ENCODE results near the gene VANGL1. TPM values are rescaled to one million over a fixed set of nuclear protein-coding genes. Genes with fewer than 3 reads are reported as not detected.
A peak's percentile ranks its signal among the peaks of the same experiment; 100 is the strongest.

The VANGL1 gene
- total RNA-seq, 1 donor from 2014 or later: 3.6 TPM

DNA sequence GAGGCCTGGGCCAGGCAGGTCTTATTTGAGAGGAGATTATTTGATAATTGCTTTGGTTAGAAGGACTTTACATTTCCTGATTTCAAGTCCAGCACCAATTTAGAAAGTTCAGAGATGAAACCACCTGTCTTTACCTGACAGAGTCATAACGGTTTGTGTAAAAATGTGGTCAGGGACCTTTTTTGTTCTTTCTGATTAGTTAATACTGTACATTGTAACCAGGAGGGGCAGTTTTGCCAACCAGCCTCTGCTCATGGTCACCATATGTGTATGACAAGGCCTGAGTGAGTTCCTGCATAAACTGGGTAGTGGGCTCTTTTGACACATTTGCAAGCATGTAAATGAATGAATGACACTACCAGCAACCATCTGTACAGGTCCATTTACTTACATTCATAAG, 55.8 kb downstream of the VANGL1 start:
- DNase-seq (ENCODE audit: low spot score) (no peak), ATAC-seq (no peak)

DNA sequence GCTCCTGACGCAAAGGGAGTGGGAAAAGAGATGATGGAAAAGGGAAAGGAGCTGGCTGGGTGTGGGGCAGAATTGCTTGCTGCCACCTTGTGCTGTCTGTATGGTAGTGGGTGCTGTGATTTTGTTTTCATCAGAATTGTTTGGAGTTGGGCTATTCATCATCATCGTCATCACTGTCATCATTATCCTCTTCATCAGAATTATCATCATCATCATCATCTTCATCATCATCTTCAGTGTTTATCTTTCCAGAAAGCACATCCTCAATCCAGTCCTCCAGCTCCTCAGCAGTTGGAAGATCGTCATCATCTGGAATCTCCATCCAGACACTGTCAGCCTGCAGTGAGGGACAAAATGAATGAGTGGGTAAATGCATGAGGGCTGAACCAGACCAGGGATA, 59.3 kb downstream of the VANGL1 start:
- ATAC-seq (no peak), DNase-seq (ENCODE audit: low spot score) (no peak)

DNA sequence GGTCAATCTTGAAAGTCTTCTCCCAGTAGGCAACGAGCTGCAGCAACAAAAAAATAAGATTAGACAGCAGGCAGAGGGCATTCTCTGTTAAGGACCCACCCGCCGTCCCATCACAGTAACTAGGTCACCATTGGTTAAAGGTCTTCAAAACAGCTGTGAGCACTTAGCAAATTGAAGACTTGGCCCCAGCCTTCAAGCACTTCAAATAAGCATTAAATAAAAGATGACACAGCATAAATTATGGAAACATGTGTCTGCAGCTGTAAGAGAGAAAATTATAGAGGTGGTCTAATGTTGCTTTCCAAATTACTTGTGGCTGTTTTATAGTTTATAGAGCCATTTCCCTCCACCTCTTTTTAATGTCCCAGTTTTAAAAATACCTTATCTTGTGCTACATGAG, 61.2 kb downstream of the VANGL1 start:
- DNase-seq (ENCODE audit: low spot score) (no peak), ATAC-seq (no peak)

DNA sequence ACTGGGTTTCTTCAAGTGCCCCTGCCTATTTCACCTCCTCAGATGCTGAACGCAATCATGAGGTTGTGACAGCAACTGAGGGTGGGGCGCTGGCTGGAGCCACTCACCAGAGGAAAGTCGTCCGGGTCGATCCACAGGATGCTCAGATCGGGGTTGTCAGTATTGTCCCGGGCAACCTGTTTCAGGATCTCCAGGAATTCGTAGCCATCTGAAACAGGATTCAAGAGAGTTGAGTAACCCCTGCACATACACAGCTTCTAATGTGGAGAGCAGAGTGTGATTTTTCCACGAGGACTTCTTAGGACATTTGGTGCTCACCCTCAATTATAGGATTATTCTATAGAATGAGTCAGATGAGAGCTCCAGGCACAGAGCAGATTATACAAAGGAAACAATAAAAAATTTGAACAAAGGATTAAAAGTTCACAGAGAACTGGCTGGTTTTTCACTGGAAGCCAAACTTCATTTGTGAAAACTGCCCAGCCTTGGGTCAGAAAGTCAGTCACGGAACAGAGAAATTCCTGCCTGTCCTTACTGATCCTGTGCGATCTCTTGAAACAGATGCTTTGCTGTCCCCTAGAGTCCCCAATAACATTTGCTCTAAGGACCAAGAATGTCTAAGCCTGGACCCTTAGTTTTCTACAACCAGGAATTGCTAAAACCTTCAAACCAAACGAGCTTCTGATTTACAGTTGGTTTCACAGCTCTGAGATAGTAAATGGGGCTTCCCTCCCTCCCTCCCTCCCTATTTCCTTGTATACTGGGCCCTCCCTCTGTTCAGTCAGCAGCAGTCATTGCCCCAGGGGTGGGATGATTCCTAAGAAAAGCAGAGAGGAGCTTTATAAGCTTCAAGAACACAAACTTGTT, 63.5 kb downstream of the VANGL1 start:
- ATAC-seq (no peak), DNase-seq (ENCODE audit: low spot score) (no peak)

DNA sequence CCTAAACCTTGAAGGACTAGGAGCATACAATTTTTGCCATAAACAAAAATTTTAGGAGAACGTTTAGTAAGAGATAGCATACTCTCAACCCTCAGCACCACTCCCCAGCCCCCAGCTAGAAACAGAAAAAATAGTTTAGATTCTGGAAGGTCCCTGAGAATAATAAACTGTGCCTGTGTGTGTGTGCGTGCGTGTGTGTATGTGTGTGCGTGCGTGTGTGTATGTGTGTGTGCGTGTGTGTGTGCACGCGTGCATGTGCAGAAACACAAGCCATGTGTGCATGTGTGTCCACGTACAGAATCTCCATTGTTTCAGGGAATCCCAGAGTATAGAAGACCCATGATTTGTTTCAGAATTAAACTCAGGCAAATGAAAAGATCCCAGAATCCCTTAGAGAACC, 64.2 kb downstream of the VANGL1 start:
- DNase-seq (ENCODE audit: low spot score) (no peak), ATAC-seq (no peak)

DNA sequence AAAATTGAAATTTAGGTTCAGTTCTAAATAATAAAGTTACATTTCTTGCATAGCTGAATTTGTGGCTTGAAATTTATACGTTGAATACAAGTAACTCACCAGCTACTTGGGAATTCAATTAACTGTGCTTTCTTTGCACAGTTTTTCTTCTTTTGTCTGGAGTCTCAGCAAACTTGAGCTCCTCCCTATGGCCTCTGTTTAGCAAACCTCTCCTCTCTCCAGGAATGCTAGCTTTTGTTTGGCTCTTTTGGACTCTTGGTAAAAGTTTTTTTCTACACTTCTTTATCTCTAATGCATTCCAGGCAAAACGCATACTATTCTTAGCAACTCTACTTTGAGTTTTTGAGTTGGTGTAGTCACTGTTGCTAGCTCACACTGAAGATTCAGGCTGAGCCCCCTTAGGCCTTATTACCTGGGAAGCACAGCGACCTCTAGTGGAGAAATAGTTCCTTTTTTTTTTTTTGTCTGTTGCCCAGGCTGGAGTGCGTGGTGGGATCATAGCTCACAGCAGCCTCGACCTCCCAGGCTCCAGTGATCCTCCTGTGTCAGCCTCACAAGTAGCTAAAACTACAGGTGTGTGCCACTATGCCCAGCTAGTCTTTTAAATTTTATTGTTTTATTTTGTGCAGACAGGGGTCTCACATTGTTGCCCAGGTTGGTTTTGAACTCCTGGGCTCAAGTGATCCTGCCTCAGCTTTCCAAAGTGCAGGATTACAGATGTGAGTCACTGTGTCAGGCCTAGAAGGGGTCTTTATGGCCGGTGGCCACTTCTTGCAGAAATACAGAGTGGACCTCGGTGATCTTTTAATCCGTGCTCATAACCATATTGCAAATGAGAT, 65.0 kb downstream of the VANGL1 start:
- DNase-seq (ENCODE audit: low spot score): no peak
- peak; percentile 70 for ATAC-seq

DNA sequence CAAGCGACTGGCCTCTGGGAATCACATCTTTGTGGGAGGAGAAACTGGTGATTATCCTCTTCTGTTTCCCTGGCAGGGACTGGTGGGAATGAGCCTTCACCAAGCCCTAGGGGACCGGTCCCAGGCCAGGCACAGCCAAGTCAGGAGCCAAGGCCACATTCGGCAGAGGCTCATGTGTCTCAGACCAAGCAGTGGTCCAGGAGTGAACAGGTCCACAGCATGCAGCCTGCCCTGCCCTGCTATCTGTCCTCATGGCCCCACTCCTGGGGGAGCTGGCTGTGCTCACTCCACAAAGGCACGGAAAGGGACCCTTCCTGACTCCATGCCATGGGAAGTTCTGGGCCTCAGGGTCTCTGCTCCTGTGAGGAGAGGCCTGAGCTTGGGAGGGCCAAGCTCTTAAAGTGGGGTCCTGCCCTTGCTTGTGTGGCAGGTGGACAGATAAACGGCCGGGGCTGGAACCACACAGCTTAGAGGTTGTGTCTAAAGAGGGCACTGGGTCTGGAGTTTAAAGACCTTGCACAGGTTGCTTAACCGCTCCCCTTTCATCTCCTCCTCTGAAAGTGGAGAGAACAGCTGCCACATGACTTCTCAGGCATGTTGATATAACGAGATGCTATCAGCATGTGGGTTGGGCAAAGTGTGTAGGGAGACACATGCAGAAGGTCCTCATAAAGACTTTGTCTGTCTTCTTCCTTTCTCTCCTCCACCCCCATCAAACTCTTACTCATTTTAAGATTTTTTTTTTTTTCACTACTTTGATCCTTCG, 69.3 kb downstream of the VANGL1 start:
- no peak for DNase-seq (ENCODE audit: low spot score)
- ATAC-seq: no peak

DNA sequence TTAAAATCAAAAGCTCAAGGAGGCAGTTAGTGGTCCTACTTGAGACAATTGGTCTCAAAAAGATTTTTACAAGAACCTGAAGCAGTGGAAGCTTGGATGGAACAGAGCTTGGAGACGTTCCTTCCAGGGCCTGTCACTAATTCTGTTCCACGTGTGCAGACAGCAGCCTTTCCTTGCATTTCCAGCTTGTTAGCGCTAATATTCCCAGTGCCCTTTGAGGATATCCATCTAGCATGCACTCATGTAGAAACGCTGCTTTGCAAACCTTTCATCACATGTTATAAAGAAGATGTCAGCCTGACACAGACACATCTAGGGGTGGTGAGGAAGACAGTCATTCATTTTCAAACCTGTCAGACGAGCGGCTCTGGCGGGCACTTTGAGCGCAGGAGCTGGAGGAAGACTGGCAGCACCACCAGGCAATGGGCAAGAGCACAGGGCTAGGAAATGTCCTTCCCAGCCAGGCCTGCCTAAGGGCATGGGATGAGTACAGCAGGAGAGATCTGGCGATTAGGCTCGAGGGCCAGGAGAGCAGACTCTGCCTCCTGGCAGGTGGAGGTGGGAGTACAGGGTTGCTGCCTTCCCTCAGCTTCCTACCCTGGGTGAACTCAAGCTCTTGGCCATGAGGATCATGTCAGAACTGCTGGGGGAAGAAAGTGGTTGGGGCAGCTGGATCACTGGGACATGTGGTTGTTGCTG, 71.3 kb downstream of the VANGL1 start:
- no peak for ATAC-seq
- no peak for DNase-seq (ENCODE audit: low spot score)

DNA sequence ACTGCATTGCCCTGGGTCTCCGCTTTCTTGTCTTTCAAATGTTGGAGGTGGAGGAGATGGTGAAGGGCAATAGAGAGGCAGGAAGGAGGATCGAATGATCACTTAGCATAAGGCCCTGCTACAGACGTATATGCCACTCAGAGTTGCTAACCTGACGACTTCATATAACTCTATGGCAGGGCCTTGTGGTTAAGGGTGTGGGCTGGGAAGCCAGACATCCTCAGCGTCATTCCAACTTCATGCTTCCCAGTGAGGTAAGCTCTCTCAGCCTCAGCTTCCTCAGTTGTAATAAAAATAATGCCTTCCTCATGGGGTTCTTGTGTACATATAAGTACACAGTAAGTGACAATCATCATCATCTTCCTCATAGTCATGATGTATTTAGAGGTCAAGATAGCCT, 72.1 kb downstream of the VANGL1 start:
- DNase-seq (ENCODE audit: low spot score) (no peak), ATAC-seq (no peak)

DNA sequence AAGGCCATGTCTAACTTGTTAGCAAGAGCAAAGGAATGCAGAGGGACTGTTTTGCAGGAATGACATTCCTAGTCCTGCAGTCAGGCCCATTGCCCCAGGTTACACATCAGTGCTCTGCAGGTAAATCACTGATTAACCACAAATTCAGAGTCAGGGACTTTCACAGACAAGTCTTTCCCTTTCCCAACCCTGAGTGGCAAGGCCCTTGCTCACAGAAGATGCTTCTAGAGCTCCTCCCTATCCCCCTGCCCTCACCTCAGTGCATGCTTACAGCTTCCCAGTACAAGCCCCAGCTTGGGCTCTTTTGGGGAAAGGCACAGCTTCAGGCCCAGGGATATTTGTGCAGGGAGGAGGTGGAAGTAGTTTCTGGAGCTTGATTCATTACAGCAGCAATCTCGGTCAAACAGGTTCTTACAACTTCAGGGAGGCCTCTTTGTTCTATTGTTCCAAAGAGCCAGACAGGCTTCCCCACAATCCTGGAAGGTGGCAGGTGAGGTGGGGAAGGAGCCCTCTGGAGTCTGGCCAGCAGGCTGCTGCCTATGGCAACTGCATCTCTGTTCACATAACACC, 72.9 kb downstream of the VANGL1 start:
- DNase-seq (ENCODE audit: low spot score): no peak

DNA sequence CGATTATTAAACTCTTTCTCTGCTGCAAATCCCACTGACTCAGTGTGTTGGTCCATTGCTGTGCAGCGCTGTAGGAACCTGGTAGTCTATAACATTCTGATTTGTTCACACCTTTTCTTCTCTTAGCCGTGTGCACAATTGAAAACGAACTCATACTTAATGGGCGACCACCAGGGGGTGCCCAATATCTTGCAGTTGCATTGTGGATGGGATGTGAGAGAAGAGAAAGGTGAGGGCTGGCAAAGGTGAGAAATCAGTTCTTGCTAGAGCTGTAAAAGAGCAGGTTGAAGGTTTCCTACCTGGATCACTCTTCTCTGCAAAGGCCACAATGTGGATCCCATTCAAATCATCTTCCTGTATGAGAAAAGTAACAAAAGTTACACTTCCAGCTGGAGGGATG, 75.8 kb downstream of the VANGL1 start:
- ATAC-seq (peak; percentile 62), DNase-seq (ENCODE audit: low spot score) (no peak)

More for the DNA sequence above, 72.9 kb downstream of the VANGL1 start:
- ATAC-seq: no peak

DNA sequence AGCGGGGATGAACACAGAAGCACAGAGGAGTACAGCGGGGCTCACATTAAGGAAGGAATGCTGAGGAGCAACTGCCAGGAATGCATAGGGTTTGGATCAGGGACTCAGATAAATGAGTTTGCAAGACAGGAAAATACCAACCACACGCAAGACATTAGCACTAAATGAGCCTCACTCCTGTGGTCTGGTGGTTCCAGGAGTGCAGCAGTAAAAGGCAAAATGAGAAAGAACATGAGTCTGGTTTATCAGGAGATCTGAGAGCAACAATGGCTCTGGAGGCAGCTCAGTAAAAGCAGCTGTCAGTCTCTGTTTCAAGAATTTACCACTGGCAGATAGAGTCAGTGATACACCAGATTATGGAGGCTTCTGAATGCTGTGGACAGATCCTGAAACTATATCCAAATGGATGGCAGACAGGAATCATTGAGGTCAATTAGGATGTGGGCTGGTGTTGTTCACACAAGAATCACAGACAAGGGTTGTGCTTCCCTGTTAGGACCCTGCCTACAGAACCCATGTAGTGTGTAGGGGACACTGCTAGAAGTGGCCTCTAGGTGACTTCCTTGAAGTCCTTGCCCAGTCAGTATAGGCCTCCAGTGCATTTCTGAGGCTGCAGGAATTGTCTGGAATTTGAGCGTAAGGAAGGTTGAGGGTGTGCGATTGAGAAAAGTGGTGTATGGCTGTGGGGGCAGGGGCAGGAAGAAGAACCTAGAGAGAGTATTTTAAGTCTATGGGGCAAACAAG, 76.4 kb downstream of the VANGL1 start:
- DNase-seq (ENCODE audit: low spot score): no peak
- no peak for ATAC-seq

DNA sequence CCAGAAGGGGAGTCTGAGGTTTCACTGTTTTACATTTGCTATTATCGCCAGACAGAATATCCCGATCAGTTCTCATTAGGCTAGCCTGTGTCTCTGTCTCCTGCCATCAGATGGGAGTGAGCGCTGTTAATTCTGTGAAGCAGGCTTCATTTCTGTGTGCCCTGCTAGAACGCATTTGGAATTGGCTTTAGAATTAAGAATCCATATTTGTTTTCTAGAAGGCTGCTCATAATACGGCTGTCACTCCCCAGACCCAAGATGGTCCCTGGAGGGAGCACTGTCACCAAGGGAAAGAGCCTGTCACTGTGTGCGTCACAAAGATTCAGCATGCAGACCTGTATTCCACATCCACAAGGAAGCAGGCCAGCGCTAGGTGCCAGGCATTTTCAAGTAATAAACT, 77.5 kb downstream of the VANGL1 start:
- ATAC-seq: no peak
- DNase-seq (ENCODE audit: low spot score): no peak

DNA sequence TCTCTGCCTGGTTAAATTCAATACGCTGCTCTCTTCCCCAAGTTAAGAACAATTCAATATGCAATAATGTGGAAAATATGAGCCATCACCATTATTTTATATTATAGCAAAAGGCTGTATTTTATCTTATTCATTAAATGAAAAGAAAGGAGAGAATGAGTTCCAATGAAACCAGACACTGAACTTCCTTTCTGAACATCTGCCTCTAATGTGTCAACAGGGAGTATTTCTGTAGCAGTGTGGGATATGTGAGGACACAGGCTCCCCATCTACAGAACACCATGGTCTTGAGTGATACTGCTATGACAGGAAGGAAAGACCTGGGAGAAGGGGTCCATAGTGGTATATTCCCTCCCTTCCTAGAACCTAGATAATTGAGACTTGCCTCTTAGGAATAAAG, 80.5 kb downstream of the VANGL1 start:
- DNase-seq (ENCODE audit: low spot score) (no peak), ATAC-seq (no peak)

DNA sequence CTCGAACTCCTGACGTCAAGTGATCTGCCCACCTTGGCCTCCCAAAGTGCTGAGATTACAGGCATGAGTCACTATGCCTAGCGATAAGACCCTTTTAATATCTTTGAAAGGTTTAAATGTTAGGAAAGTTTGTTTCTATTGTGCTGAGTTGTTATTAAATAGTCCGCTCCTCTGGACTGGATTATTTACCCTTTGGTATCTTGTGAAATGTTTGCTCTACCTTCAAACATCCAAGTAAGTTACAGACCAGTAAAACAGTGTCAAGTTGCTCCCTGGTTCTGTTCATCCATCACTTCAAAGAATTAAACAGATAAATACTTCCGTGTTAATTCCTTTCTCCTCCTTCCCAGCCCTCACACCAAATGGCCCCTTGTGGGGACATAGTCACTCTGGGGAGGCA, 82.0 kb downstream of the VANGL1 start:
- DNase-seq (ENCODE audit: low spot score) (no peak), ATAC-seq (peak; percentile 80)

DNA sequence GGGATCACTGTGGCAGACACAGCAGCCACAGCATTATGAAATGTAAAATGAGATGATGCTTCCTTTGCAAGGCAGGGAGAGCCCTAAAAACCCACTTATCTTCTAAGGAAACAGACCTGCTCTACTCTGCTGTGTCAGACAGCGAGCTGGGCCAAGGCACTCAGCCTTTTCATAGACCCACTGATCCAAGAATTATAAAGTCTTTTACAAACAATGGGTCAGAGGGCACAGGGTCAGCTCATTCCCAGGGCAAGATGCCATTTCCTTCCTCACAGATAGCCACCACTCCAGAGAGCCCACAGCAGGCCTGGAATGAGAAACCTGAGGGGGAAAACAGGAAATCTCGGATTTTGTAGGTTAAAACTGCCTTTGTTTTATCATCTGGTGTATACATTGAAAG, 83.8 kb downstream of the VANGL1 start:
- ATAC-seq: peak; percentile 46
- no peak for DNase-seq (ENCODE audit: low spot score)

DNA sequence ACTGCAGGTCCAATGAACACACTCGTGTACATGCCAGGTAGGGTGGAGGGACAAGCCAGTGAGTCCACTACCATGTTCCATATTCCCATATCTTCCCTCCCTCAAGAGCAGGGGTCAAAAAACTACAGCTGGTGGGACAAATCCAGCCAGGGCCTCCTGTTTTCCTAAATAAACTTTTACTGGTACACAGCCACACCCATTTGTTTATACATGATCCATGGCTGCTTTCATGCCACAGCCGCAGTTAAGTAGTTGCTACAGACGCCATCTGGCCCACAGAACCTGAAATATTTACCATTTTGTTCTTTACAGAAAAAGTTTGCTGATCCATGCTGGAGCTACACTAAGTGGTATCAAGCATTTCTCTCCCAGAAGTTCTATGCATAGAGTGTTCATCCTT, 84.4 kb downstream of the VANGL1 start:
- DNase-seq (ENCODE audit: low spot score) (no peak), ATAC-seq (no peak)

DNA sequence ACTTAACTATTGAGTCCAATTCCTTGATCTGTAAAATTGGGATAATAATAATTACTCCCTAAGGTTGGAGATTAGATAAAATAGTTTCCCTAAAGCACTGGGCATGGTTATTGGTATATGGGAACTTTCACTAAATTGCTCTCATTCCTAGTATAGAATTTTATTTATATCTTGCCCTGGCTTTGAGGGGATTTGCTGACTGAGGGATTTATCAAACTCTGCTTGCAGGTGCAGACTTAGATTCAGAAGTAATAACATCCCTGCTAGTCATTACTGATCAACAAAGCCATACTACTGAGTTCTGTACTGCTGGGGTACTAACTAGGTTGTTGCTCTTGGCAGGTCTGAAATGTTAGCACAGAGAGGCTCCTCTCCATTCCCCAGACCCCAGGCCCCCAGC, 84.8 kb downstream of the VANGL1 start:
- DNase-seq (ENCODE audit: low spot score): no peak
- ATAC-seq: no peak

DNA sequence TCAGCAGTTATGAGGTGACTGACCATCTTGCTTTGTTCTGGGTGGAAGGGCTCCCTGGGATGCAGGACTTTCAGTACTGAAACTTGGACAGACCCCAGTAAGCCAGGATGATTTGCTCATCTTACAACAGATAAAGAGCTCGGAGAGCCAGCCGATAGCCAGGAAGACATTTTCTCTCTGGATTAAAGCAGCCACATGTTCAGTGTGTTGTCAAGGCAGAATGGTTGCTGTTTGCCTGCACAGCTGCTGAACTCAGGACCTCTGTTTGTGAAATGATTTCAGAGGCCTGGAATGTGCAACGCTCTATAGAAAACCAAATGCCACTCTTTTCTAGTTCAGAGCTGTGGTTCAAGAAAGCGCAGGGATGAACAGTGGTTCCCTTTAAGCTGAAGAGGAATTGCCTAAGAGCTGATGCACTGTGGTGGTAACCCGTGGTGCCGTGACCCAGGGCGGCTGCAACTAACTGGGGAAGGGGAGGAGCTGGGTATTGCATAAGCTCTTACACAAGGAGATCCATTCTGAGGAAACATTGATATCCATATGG, 86.0 kb downstream of the VANGL1 start:
- DNase-seq (ENCODE audit: low spot score) (peak; percentile 49), ATAC-seq (peak; percentile 78)
